Measurements from ENCODE around the gene CDC27.
"Not testable (repeated sequence)": the region's sequence is repeated elsewhere in the genome, so short reads cannot be mapped to it uniquely, and the experiment has no call there.

Gene CDC27

DNA sequence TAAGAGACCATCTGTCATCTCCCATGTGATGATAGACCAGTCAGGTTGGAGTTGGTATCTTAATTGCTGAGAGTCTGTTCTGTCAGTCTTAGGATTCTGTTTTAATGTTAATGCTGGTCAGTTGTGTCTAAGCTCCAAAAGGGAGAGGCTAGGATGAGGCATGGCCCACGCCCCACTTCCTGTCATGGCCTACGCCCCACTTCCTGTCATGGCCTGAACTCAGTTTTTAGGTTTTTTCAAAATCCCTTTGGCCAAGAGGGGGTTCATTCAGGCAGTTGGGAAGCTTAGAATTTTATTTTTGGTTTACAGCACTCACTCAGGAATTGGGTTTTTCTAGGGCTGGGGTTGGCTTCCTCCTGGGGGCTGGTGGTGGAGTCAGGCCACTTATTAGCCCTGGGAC, 117.9 kb downstream of the CDC27 start:
- not testable (repeated sequence) for DNase-seq (ENCODE audit: low read depth)

- not testable (repeated sequence) for DNase-seq (ENCODE audit: low read depth)
These were observed 118.8 kb downstream of the CDC27 start for GRCh38 chr17:47070266-47070665.
